Lower leg skin (tissue), 4 donors: ENCODE data around the gene RNF157. TPM values are rescaled to one million over a fixed set of nuclear protein-coding genes. Genes with fewer than 3 reads are reported as not detected.
"Not testable (repeated sequence)": the region's sequence is repeated elsewhere in the genome, so short reads cannot be mapped to it uniquely, and the experiment has no call there.

Source experiments
- DNase-seq, 2 donors: peaks; one replicate each; pipeline ENCODE4 v3.0.0-alpha.2; 2019; ENCODE audit warnings: low spot score in 2 of 2
- H3K4me3 ChIP-seq: fragments of 200-600 bp; sonication (generic); 2 replicates; pipeline ENCODE4 v1.5.1; 2017; ENCODE audit warnings: mild to moderate bottlenecking, low read depth; ENCODE audit not compliant: poor library complexity, severe bottlenecking
- POLR2A ChIP-seq, 2 donors: fragments of 450-650 bp; IDR thresholded peaks; one replicate each; pipeline ENCODE4 v1.6.1; 2016 to 2017; ENCODE audit warnings: antibody characterized with exemption in 2 of 2, mild to moderate bottlenecking in 1 of 2, moderate library complexity in 1 of 2
- WGBS, 2 donors: methylation state at CpG; one replicate each; pipeline ENCODE4 v1.1.5; 2018; 5-methylcytosine and 5-hydroxymethylcytosine counted together
- intact Hi-C: fragments of 100-400 bp; cut with DNase I; formaldehyde crosslinking; loops from one replicate; pipeline ENCODE4 v1.15.0; 2023; ENCODE audit warnings: low total_unique reads
- total RNA-seq, 4 donors: library from RNA; depleted of rRNA; stranded (reverse); fragments of >200 nt; gene quantifications; one replicate each; pipeline ENCODE4 v1.1.0, GENCODE V29; 2016
- TF ChIP-seq, protein P1 (sequence below), 3 donors: fragments of 450-650 bp; IDR thresholded peaks; one replicate each; pipeline ENCODE4 v1.5.1; 2016; ENCODE audit warnings: antibody characterized with exemption in 3 of 3, mild to moderate bottlenecking in 3 of 3, moderate library complexity in 2 of 3

RNF157 gene
- total RNA-seq, 4 donors from 2014 or later: 0.83 to 2.4 (median 1.4) TPM

DNA sequence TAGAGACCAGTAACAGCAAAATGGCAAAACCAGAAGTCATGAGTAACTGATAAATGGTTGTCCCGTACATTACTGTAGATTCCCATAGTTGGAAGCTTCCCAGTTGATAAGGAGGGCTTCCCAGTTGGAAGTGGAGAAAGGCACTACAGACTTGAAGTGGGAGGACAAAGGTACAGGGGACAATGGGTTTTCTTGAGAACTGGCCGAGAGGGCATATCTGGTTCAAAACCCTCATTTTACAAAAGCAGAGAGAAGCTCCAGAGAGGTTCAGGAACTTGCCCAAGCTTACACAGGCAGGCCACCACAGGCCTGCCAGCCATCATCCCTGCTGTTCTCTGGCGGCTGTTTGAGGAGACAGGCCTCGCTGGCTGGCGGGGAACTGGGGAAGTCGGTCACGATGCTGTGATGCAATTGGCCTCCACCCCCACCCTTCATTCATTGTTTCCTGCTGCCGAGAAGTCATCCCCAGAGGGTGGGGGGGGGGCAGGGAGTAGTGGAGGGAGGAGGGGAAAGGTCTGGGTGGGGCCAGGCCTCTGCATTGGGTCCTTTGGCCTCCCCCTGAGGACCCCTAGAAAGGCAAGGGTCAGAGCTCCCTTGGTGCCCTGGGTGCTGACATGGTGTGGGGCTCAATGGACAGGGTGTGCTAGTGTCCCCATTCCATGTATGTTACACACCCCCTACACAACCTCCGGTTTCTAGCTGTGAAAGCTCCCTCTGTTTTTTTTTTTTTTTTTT, 27.9 kb upstream of the RNF157 start:
- DNase-seq: peak; percentile 86 to 97
- TF ChIP-seq POLR2A (IDR thresholded peaks at IDR 0.05): no peak
- TF ChIP-seq, protein P1, sequence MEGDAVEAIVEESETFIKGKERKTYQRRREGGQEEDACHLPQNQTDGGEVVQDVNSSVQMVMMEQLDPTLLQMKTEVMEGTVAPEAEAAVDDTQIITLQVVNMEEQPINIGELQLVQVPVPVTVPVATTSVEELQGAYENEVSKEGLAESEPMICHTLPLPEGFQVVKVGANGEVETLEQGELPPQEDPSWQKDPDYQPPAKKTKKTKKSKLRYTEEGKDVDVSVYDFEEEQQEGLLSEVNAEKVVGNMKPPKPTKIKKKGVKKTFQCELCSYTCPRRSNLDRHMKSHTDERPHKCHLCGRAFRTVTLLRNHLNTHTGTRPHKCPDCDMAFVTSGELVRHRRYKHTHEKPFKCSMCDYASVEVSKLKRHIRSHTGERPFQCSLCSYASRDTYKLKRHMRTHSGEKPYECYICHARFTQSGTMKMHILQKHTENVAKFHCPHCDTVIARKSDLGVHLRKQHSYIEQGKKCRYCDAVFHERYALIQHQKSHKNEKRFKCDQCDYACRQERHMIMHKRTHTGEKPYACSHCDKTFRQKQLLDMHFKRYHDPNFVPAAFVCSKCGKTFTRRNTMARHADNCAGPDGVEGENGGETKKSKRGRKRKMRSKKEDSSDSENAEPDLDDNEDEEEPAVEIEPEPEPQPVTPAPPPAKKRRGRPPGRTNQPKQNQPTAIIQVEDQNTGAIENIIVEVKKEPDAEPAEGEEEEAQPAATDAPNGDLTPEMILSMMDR (IDR thresholded peaks at IDR 0.05): no peak
- 10 to 12% methylated on average over 9 of the region's 9 CpGs for WGBS, 2 donors

DNA sequence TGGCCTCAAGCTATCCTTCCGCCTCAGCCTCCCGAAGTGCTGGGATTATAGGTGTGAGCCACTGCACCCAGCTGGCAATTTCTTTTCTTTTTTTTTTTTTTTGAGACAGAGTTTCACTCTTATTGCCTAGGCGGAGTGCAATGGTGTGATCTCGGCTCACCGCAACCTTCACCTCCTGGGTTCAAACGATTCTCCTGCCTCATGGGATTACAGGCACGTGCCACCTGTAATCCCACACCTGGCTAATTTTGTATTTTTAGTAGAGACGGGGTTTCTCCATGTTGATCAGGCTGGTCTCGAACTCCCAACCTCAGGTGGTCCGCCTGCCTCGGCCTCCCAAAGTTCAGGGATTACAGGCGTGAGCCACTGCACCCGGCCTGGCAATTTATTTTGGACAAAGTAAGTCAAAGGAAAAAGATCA, 27.3 kb upstream of the RNF157 start:
- WGBS, 2 donors: 81 to 82% methylated on average over 13 of the region's 13 CpGs
- H3K4me3 ChIP-seq, intact Hi-C loops, DNase-seq: not testable (repeated sequence)

More for the DNA sequence above, 27.9 kb upstream of the RNF157 start:
- intact Hi-C loops: no loop called here
- no peak overlapping the region for H3K4me3 ChIP-seq

GRCh38 chr17:76267051-76267576, 26.8 kb upstream of the RNF157 start:
- no peak overlapping the region for H3K4me3 ChIP-seq
- intact Hi-C loops: no loop called here
- 82 to 83% methylated on average over 4 of the region's 4 CpGs for WGBS, 2 donors

GRCh38 chr17:76266244-76266938, 26.1 kb upstream of the RNF157 start:
- no peak for DNase-seq
- intact Hi-C loops: no loop called here
- peak overlapping the region; percentile 83 for H3K4me3 ChIP-seq
- WGBS, 2 donors: 4 to 5% methylated on average over 9 to 12 of the region's 12 CpGs
- no peak for TF ChIP-seq POLR2A (IDR thresholded peaks at IDR 0.05)
- TF ChIP-seq, protein P1 (IDR thresholded peaks at IDR 0.05): no peak

More at GRCh38 chr17:76267051-76267576, 26.8 kb upstream of the RNF157 start:
- TF ChIP-seq POLR2A (IDR thresholded peaks at IDR 0.05): no peak
- TF ChIP-seq, protein P1 (IDR thresholded peaks at IDR 0.05): no peak
- DNase-seq: no peak

GRCh38 chr17:76265624-76266243, 25.4 kb upstream of the RNF157 start:
- 0 to 1% methylated on average over 20 to 40 of the region's 76 CpGs for WGBS, 2 donors
- peak; percentile 43 to 95 for DNase-seq
- intact Hi-C loops: no loop called here

More at GRCh38 chr17:76265624-76266243, 25.4 kb upstream of the RNF157 start:
- TF ChIP-seq, protein P1 (IDR thresholded peaks at IDR 0.05): no peak
- TF ChIP-seq POLR2A (IDR thresholded peaks at IDR 0.05): no peak
- H3K4me3 ChIP-seq: peak overlapping the region; percentile 83
